Right lobe of liver (tissue), 4 donors: ENCODE data around the gene NPY2R.

Experiments used
- POLR2A ChIP-seq: fragments of 450-650 bp; IDR thresholded peaks from one replicate; pipeline ENCODE4 v1.6.1; 2017; ENCODE audit warnings: antibody characterized with exemption, mild to moderate bottlenecking
- TF ChIP-seq, protein P1 (sequence below), 4 donors: fragments of 200-600 bp in 3 of 4; fragments of 450-650 bp in 1 of 4; IDR thresholded peaks; one replicate each; pipeline versions ENCODE4 v1.5.1 to v1.8.0; 2016 to 2022; ENCODE audit warnings: antibody characterized with exemption in 4 of 4, mild to moderate bottlenecking in 2 of 4
- donor health status: DM: no; HTN: no; CAD: no.
- donor health status: DM: no; HTN: no; CAD: no.
- donor health status: DM: no; HTN: yes; CAD: no.

DNA sequence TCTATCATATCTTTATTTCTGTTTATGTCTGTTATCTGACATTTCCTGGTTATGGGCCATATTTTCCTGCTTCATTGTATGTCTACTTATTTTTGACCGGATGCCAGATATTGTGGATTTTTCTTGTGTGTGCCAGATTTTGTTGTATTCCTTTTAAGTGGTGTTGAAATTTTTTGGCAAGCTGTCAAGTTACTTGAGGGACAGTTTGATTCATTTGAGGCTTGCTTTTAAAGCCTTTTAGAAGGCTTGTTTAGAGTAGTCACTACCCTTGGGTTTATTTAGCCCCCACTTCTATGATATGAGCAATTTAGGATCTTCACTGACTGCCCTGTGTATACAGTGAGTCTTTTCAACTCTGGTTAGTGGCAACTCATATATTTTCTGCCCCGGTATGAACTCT, 29.2 kb upstream of the NPY2R start:
- TF ChIP-seq POLR2A, result no peak
- TF ChIP-seq, protein P1, sequence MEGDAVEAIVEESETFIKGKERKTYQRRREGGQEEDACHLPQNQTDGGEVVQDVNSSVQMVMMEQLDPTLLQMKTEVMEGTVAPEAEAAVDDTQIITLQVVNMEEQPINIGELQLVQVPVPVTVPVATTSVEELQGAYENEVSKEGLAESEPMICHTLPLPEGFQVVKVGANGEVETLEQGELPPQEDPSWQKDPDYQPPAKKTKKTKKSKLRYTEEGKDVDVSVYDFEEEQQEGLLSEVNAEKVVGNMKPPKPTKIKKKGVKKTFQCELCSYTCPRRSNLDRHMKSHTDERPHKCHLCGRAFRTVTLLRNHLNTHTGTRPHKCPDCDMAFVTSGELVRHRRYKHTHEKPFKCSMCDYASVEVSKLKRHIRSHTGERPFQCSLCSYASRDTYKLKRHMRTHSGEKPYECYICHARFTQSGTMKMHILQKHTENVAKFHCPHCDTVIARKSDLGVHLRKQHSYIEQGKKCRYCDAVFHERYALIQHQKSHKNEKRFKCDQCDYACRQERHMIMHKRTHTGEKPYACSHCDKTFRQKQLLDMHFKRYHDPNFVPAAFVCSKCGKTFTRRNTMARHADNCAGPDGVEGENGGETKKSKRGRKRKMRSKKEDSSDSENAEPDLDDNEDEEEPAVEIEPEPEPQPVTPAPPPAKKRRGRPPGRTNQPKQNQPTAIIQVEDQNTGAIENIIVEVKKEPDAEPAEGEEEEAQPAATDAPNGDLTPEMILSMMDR (IDR thresholded peaks at IDR 0.05), result no peak
